Suprapubic skin (tissue), 4 donors: Measurements from ENCODE around the gene CHRNA4. TPM values are rescaled to one million over a fixed set of nuclear protein-coding genes. Genes with fewer than 3 reads are reported as not detected.

Experiments used
- DNase-seq, 2 donors: peaks; one replicate each; pipeline ENCODE4 v3.0.0-alpha.2; 2019; ENCODE audit warnings: low spot score in 2 of 2
- H3K27ac ChIP-seq: fragments of 200-600 bp; sonication (generic); one replicate; pipeline ENCODE4 v1.5.1; 2019
- H3K27me3 ChIP-seq: fragments of 200-600 bp; sonication (generic); one replicate; pipeline ENCODE4 v1.5.1; 2019
- H3K36me3 ChIP-seq: fragments of 200-600 bp; sonication (generic); one replicate; pipeline ENCODE4 v1.5.1; 2019
- H3K4me1 ChIP-seq: fragments of 200-600 bp; sonication (generic); one replicate; pipeline ENCODE4 v1.5.1; 2019
- H3K4me3 ChIP-seq: fragments of 200-600 bp; sonication (generic); one replicate; pipeline ENCODE4 v1.5.1; 2019; ENCODE audit warnings: mild to moderate bottlenecking
- H3K9me3 ChIP-seq: fragments of 200-600 bp; sonication (generic); one replicate; pipeline ENCODE4 v1.5.1; 2019
- EP300 ChIP-seq: sonication (generic); formaldehyde crosslinking; IDR thresholded peaks from one replicate; pipeline ENCODE4 v1.6.1; 2017; ENCODE audit warnings: antibody characterized with exemption
- POLR2A ChIP-seq, 2 donors: fragments of 450-650 bp; IDR thresholded peaks; one replicate each; pipeline ENCODE4 v1.6.1; 2017; ENCODE audit warnings: antibody characterized with exemption in 2 of 2, mild to moderate bottlenecking in 2 of 2, moderate library complexity in 2 of 2
- POLR2AphosphoS5 ChIP-seq, 3 donors: sonication (generic); formaldehyde crosslinking; IDR thresholded peaks; one replicate each; pipeline ENCODE4 v1.6.1; 2017; ENCODE audit warnings: antibody characterized with exemption in 3 of 3
- WGBS: methylation state at CpG from one replicate; pipeline ENCODE4 v1.1.5; 2018; 5-methylcytosine and 5-hydroxymethylcytosine counted together
- total RNA-seq, 4 donors: library from RNA; depleted of rRNA; stranded (reverse); fragments of >200 nt; gene quantifications; one replicate each; pipeline ENCODE4 v1.1.0, GENCODE V29; 2016
- TF ChIP-seq, protein P1 (sequence below), 2 donors: fragments of 200-600 bp in 1 of 2; fragments of 450-650 bp in 1 of 2; sonication (generic) in 1 of 2; IDR thresholded peaks; one replicate each; pipeline ENCODE4 v1.5.1; 2016 to 2019; ENCODE audit warnings: antibody characterized with exemption in 2 of 2, mild to moderate bottlenecking in 1 of 2, moderate library complexity in 1 of 2

The CHRNA4 gene
- total RNA-seq, 4 donors from 2014 or later = not detected

GRCh38 chr20:63359164-63359934, 1.8 kb downstream of the CHRNA4 start:
- DNase-seq = no peak
- H3K4me1 ChIP-seq = peaks cover 17% of the 10 kb centered on the region
- peaks cover 92% of the 10 kb centered on the region for H3K27me3 ChIP-seq
- TF ChIP-seq EP300 (no peak), POLR2AphosphoS5 (IDR thresholded peaks at IDR 0.05) (no peak), POLR2A (IDR thresholded peaks at IDR 0.05) (no peak)
- TF ChIP-seq, protein P1, sequence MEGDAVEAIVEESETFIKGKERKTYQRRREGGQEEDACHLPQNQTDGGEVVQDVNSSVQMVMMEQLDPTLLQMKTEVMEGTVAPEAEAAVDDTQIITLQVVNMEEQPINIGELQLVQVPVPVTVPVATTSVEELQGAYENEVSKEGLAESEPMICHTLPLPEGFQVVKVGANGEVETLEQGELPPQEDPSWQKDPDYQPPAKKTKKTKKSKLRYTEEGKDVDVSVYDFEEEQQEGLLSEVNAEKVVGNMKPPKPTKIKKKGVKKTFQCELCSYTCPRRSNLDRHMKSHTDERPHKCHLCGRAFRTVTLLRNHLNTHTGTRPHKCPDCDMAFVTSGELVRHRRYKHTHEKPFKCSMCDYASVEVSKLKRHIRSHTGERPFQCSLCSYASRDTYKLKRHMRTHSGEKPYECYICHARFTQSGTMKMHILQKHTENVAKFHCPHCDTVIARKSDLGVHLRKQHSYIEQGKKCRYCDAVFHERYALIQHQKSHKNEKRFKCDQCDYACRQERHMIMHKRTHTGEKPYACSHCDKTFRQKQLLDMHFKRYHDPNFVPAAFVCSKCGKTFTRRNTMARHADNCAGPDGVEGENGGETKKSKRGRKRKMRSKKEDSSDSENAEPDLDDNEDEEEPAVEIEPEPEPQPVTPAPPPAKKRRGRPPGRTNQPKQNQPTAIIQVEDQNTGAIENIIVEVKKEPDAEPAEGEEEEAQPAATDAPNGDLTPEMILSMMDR (IDR thresholded peaks at IDR 0.05) = no peak
- no peaks in the 10 kb centered on the region for H3K9me3 ChIP-seq
- no peaks in the 10 kb centered on the region for H3K36me3 ChIP-seq
- H3K27ac ChIP-seq = no peak overlapping the region
- WGBS = 71% methylated on average over 25 of the region's 42 CpGs
- H3K4me3 ChIP-seq = no peak overlapping the region

GRCh38 chr20:63357921-63358905, 2.9 kb downstream of the CHRNA4 start:
- no peak for TF ChIP-seq POLR2AphosphoS5 (IDR thresholded peaks at IDR 0.05)
- no peak for TF ChIP-seq POLR2A (IDR thresholded peaks at IDR 0.05)
- no peak for TF ChIP-seq EP300
- TF ChIP-seq, protein P1 (IDR thresholded peaks at IDR 0.05) = no peak
- H3K9me3 ChIP-seq = no peaks in the 10 kb centered on the region
- no peaks in the 10 kb centered on the region for H3K36me3 ChIP-seq
- WGBS = 85% methylated on average over 6 of the region's 26 CpGs
- H3K27ac ChIP-seq = no peak overlapping the region
- peaks cover 17% of the 10 kb centered on the region for H3K4me1 ChIP-seq
- H3K27me3 ChIP-seq = peaks cover 82% of the 10 kb centered on the region
- DNase-seq = no peak
- no peak overlapping the region for H3K4me3 ChIP-seq

GRCh38 chr20:63356931-63357879, 3.9 kb downstream of the CHRNA4 start:
- DNase-seq = no peak
- TF ChIP-seq, protein P1 (IDR thresholded peaks at IDR 0.05) = no peak
- no peak for TF ChIP-seq POLR2A (IDR thresholded peaks at IDR 0.05)
- no peak for TF ChIP-seq POLR2AphosphoS5 (IDR thresholded peaks at IDR 0.05)
- TF ChIP-seq EP300 = no peak
- Histone ChIP-seq H3K36me3 (no peaks in the 10 kb centered on the region), H3K9me3 (no peaks in the 10 kb centered on the region), H3K27ac (no peak overlapping the region), H3K4me3 (no peak overlapping the region), H3K27me3 (peaks cover 78% of the 10 kb centered on the region), H3K4me1 (peaks cover 23% of the 10 kb centered on the region)
- WGBS = 81% methylated on average over 18 of the region's 30 CpGs

GRCh38 chr20:63356511-63356910, 4.6 kb downstream of the CHRNA4 start:
- no peak overlapping the region for H3K4me3 ChIP-seq
- WGBS = 90% methylated on average over 4 of the region's 8 CpGs
- H3K27me3 ChIP-seq = peaks cover 71% of the 10 kb centered on the region
- no peak overlapping the region for H3K27ac ChIP-seq
- peaks cover 23% of the 10 kb centered on the region for H3K4me1 ChIP-seq
- no peaks in the 10 kb centered on the region for H3K36me3 ChIP-seq
- TF ChIP-seq POLR2AphosphoS5 (IDR thresholded peaks at IDR 0.05) = no peak
- TF ChIP-seq, protein P1 (IDR thresholded peaks at IDR 0.05) = no peak
- TF ChIP-seq POLR2A (IDR thresholded peaks at IDR 0.05) = no peak
- no peak for DNase-seq
- H3K9me3 ChIP-seq = no peaks in the 10 kb centered on the region
